Cardiac muscle cell (in vitro differentiated cells and primary cell): ENCODE results near the gene CUX1. TPM values are rescaled to one million over a fixed set of nuclear protein-coding genes. Genes with fewer than 3 reads are reported as not detected.

Experiments
- DNase-seq, 2 donors: peaks; one replicate each; pipeline versions ENCODE4 v3.0.0 to v3.0.0-alpha.2; 2010 to 2017; ENCODE audit warnings: low read depth in 1 of 2, low spot score in 1 of 2
- H3K27ac ChIP-seq: fragments of 200-600 bp; sonication (generic); 2 replicates; pipeline ENCODE4 v1.5.1; 2016
- H3K27me3 ChIP-seq: fragments of 200-600 bp; sonication (generic); 2 replicates; pipeline ENCODE4 v1.6.0; 2016; ENCODE audit warnings: control low read depth
- H3K36me3 ChIP-seq: fragments of 200-600 bp; sonication (generic); 2 replicates; pipeline ENCODE4 v1.5.1; 2016; ENCODE audit warnings: control low read depth
- H3K4me1 ChIP-seq: fragments of 200-600 bp; sonication (generic); 2 replicates; pipeline ENCODE4 v1.8.1; 2017; ENCODE audit warnings: low read depth, mild to moderate bottlenecking, mixed run types
- H3K4me3 ChIP-seq: fragments of 200-600 bp; sonication (generic); 2 replicates; pipeline ENCODE4 v1.5.1; 2016; ENCODE audit warnings: mild to moderate bottlenecking
- H3K9me3 ChIP-seq: fragments of 200-600 bp; sonication (generic); 2 replicates; pipeline ENCODE4 v1.5.1; 2017; ENCODE audit warnings: low read depth, mild to moderate bottlenecking, control low read depth
- polyA plus RNA-seq: library from polyadenylated mRNA; unstranded; fragments of >200 nt; fragmentation: Nextera tagmentation; extraction: Ambion mirVana; gene quantifications from 2 replicates; pipeline ENCODE4 v1.2.1, GENCODE V29; 2016
- total RNA-seq: library from RNA; depleted of rRNA; stranded (reverse); fragments of >200 nt; gene quantifications from 2 replicates; pipeline ENCODE4 v1.2.3, GENCODE V29; 2016
- TF ChIP-seq, protein P1 (sequence below): IDR thresholded peaks from 2 replicates; pipeline ENCODE4 v1.5.1; 2012; ENCODE audit warnings: low read depth, mild to moderate bottlenecking, low read length

The CUX1 gene
- total and polyA plus RNA-seq, 2 experiments from 2014 or later = 67.7 to 85.3 TPM

DNA sequence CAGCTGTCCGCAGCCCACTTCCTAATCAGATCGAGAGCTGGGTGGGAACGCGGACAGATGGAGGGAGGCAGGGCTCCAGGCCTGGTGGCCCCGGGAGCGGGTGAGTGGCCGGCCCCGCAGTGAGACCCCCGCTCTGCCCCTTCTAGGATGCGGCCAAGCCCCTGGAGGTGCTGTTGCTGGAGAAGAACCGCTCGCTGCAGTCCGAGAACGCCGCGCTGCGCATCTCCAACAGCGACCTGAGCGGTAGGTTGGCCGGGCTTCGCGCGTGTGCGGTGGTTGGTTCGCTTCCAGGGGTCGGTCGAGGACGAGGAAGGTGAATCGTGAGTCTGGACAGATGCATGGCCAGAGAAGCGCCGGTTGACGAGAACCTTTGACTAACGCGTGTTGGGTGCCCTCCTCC lies 377.9 kb downstream of the CUX1 start:
- Histone ChIP-seq H3K27ac (no peak overlapping the region), H3K9me3 (no peaks in the 10 kb centered on the region), H3K27me3 (no peaks in the 10 kb centered on the region), H3K4me1 (no peaks in the 10 kb centered on the region), H3K4me3 (no peak overlapping the region), H3K36me3 (peaks cover 26% of the 10 kb centered on the region)
- TF ChIP-seq, protein P1, sequence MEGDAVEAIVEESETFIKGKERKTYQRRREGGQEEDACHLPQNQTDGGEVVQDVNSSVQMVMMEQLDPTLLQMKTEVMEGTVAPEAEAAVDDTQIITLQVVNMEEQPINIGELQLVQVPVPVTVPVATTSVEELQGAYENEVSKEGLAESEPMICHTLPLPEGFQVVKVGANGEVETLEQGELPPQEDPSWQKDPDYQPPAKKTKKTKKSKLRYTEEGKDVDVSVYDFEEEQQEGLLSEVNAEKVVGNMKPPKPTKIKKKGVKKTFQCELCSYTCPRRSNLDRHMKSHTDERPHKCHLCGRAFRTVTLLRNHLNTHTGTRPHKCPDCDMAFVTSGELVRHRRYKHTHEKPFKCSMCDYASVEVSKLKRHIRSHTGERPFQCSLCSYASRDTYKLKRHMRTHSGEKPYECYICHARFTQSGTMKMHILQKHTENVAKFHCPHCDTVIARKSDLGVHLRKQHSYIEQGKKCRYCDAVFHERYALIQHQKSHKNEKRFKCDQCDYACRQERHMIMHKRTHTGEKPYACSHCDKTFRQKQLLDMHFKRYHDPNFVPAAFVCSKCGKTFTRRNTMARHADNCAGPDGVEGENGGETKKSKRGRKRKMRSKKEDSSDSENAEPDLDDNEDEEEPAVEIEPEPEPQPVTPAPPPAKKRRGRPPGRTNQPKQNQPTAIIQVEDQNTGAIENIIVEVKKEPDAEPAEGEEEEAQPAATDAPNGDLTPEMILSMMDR = no peak
- no peak for DNase-seq

DNA sequence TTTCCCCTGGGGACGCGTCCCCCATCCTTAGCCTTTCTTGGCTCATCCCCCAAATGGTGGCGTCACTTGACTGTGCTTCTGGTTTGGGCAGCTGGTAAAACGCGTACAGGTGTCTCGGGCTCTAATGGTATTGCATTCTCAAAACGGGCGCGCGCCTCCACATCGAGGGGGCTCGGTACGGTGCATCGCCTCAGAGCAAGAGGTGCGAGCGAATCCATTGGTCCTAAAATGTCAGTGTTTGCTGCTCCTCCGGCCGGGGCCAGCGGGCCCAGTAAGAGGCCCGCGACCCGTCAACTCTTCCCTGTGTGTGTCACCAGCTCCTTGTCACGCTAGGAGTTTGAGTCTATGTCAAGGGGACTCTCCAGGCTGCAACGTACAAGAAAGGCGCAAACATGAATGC lies 378.6 kb downstream of the CUX1 start:
- H3K36me3 ChIP-seq = peaks cover 24% of the 10 kb centered on the region
- H3K9me3 ChIP-seq = no peaks in the 10 kb centered on the region
- H3K27ac ChIP-seq = no peak overlapping the region
- no peaks in the 10 kb centered on the region for H3K27me3 ChIP-seq
- no peaks in the 10 kb centered on the region for H3K4me1 ChIP-seq
- no peak for DNase-seq
- H3K4me3 ChIP-seq = no peak overlapping the region
- TF ChIP-seq, protein P1 = no peak

- Histone ChIP-seq H3K4me1 (no peaks in the 10 kb centered on the region), H3K4me3 (no peak overlapping the region), H3K27me3 (no peaks in the 10 kb centered on the region), H3K36me3 (peaks cover 24% of the 10 kb centered on the region), H3K27ac (no peak overlapping the region), H3K9me3 (no peaks in the 10 kb centered on the region)
- TF ChIP-seq, protein P1 = no peak
- no peak for DNase-seq
Observed at GRCh38 chr7:102197161-102197560, 379.7 kb downstream of the CUX1 start.

DNA sequence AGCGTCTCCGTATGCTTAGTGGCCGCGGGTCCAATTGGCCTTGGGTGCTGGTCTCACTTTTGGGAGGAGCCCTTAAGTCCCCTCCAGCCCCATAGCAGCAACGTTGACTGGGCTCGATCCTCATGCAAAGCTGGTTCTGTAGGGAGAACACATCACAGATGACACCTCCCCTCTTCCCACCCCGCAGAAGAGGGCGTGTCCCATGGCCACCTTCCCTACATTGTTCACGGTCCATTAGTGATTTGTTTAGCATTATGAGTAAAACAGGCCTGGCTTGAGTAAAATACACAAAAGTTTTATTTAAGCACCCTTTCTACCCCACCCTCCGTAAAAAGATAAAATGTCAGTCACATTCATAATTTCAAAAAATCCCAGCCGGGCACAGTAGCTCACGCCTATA lies 380.2 kb downstream of the CUX1 start:
- TF ChIP-seq, protein P1 = no peak
- no peak for DNase-seq
- H3K4me3 ChIP-seq = no peak overlapping the region
- no peaks in the 10 kb centered on the region for H3K9me3 ChIP-seq
- peaks cover 24% of the 10 kb centered on the region for H3K36me3 ChIP-seq
- H3K27ac ChIP-seq = no peak overlapping the region
- H3K4me1 ChIP-seq = no peaks in the 10 kb centered on the region
- no peaks in the 10 kb centered on the region for H3K27me3 ChIP-seq

GRCh38 chr7:102198417-102198956 lies 381.1 kb downstream of the CUX1 start:
- Histone ChIP-seq H3K4me1 (no peaks in the 10 kb centered on the region), H3K9me3 (no peaks in the 10 kb centered on the region), H3K27ac (peak overlapping the region; percentile 66), H3K36me3 (peaks cover 24% of the 10 kb centered on the region), H3K27me3 (no peaks in the 10 kb centered on the region), H3K4me3 (no peak overlapping the region)
- DNase-seq = no peak
- TF ChIP-seq, protein P1 = no peak
